ENCODE measurements around the gene HYPK.
"Not testable (repeated sequence)": the region's sequence is repeated elsewhere in the genome, so short reads cannot be mapped to it uniquely, and the experiment has no call there.

HYPK gene

DNA sequence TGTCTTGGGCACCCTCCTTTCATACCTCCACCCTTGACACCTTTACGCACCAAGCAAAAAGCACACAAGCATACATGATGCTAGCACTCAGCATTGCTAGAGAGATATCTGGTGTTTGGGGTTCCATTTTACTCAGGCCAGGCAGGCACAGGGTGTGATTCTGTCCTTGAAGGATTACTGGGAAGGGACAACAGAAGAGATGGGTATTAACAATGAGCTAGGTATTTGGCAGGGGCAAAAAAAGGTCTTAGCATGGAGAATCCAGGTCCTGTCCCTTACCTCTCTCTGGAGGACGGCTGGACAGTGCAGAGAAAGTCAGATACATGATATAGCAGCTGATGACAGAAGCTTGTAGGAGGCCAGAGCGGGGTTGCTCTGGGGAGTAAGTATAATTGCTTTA lies 3.8 kb upstream of the HYPK start:
- peaks cover 35% of the 10 kb centered on the region for H3K4me1 ChIP-seq (ENCODE audit: insufficient read depth, low read length)
- H3K36me3 ChIP-seq (ENCODE audit: insufficient read depth, low read depth, low read length): peaks cover 60% of the 10 kb centered on the region
- H3K9me3 ChIP-seq (ENCODE audit: insufficient read depth, low read depth, low read length): no peaks in the 10 kb centered on the region
- 0 out of 2 replicates have a peak overlapping the region, but pooled peaks have one; percentile 18 for H3K9ac ChIP-seq (ENCODE audit: low read depth, low read length)
- no peak overlapping the region for H3K27ac ChIP-seq (ENCODE audit: low read length)
- no peaks in the 10 kb centered on the region for H3K27me3 ChIP-seq (ENCODE audit: insufficient read depth, low read length)
- H3K4me3 ChIP-seq (ENCODE audit: low read length): no peak overlapping the region; the same call in 1 of the 2 replicates

DNA sequence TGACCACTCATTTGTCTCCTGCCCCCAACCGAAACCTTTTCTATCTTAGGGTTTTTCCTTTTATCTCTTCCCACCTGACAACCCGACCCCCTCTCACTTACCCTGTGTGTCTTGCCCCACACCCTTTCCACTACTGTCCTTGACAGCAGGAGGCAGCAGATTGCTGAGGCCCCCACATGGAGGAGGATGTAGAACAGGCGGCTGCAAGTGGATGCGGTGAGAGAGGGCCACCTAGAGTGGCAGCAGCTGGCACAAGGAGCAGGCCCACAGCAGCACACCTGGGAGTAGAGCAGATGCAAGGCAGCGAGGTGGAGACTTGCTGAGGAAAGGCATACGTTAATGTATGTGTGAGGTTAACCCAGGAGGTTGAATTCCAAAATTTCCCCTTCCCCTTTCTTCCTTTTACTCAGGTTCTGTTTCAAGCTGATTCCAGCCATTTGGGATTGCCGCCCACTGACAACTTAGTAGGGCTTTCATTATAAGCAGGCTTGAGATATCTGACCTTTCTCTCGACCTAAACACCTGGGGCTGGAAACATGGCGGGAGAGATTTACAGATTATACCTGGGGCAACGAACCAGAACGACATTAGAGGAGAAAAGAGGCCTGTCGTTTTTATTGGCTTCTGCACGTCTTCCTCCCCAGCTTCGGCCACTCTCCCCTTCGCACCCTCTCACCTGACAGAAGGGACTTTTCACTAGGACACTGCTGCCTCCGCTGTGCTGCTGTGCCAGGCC lies 1.0 kb upstream of the HYPK start:
- no peak overlapping the region for H3K27ac ChIP-seq (ENCODE audit: low read length)
- H3K4me1 ChIP-seq (ENCODE audit: insufficient read depth, low read length): peaks cover 25% of the 10 kb centered on the region
- no peak overlapping the region for H3K4me3 ChIP-seq (ENCODE audit: low read length)
- no peaks in the 10 kb centered on the region for H3K9me3 ChIP-seq (ENCODE audit: insufficient read depth, low read depth, low read length)
- H3K27me3 ChIP-seq (ENCODE audit: insufficient read depth, low read length): no peaks in the 10 kb centered on the region
- H3K9ac ChIP-seq (ENCODE audit: low read depth, low read length): peak overlapping the region; percentile 93; the same call in 1 of the 2 replicates
- peaks cover 70% of the 10 kb centered on the region for H3K36me3 ChIP-seq (ENCODE audit: insufficient read depth, low read depth, low read length)

DNA sequence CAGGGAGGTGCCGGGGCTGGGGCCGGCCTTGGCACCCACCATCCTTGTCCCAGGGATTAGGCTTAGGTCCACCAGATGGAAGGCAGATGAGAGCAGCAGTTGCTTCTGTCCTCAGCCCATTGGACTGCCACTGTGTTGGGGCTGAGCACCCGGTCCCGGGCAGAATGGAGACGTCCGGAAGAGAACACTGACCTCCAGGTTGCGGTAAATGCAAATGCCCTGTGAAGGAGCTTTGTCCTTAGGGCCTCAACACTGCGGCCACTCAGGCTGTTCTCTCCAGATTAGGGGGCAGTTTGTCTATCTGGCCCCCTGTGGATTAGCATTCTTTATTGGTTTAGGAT lies 484 bp upstream of the HYPK start, which contains the start of gene SERINC4:
Gene SERINC4, minus strand, starts transcription at position 276 of the 341 bp plus-strand sequence. Its CDS starts 234 bp downstream, at position 42.
- Histone ChIP-seq H3K4me3 (ENCODE audit: low read length) (peak within 1 kb of the TSS; percentile 96), H3K4me1 (ENCODE audit: insufficient read depth, low read length) (peaks cover 20% of the 10 kb centered on the region), H3K9me3 (ENCODE audit: insufficient read depth, low read depth, low read length) (no peaks in the 10 kb centered on the region), H3K36me3 (ENCODE audit: insufficient read depth, low read depth, low read length) (peaks cover 70% of the 10 kb centered on the region), H3K27me3 (ENCODE audit: insufficient read depth, low read length) (no peaks in the 10 kb centered on the region), H3K9ac (ENCODE audit: low read depth, low read length) (peak within 1 kb of the TSS; percentile 93), H3K27ac (ENCODE audit: low read length) (no peak within 1 kb of the TSS)

DNA sequence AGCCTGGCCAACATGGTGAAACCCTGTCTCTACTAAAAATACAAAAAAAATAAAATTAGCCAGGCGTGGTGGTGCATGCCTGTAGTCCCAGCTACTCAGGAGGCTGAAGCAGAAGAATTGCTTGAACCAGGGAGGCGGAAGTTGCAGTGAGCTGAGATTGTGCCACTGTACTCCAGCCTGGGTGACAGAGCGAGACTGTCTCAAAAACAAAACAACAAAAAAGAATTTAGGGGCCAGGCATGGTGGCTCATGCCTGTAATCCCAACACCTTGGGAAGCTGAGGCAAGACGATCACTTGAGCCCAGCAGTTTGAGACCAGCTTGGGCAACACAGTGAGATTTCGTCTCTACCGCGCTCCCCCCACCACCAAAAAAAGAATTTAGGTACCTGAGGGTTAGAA lies 2.3 kb downstream of the HYPK start:
- not testable (repeated sequence) for H3K4me3 ChIP-seq (ENCODE audit: low read length); H3K27me3 ChIP-seq (ENCODE audit: insufficient read depth, low read length); H3K9ac ChIP-seq (ENCODE audit: low read depth, low read length); H3K4me1 ChIP-seq (ENCODE audit: insufficient read depth, low read length); H3K9me3 ChIP-seq (ENCODE audit: insufficient read depth, low read depth, low read length); H3K27ac ChIP-seq (ENCODE audit: low read length)
- peaks cover 71% of the 10 kb centered on the region for H3K36me3 ChIP-seq (ENCODE audit: insufficient read depth, low read depth, low read length)

- Histone ChIP-seq H3K27ac (ENCODE audit: low read length) (no peak overlapping the region), H3K36me3 (ENCODE audit: insufficient read depth, low read depth, low read length) (peaks cover 93% of the 10 kb centered on the region), H3K9me3 (ENCODE audit: insufficient read depth, low read depth, low read length) (no peaks in the 10 kb centered on the region), H3K4me1 (ENCODE audit: insufficient read depth, low read length) (no peaks in the 10 kb centered on the region), H3K9ac (ENCODE audit: low read depth, low read length) (no peak overlapping the region), H3K4me3 (ENCODE audit: low read length) (no peak overlapping the region), H3K27me3 (ENCODE audit: insufficient read depth, low read length) (no peaks in the 10 kb centered on the region)
Observed at GRCh38 chr15:43808435-43808950, 8.1 kb downstream of the HYPK start.

DNA sequence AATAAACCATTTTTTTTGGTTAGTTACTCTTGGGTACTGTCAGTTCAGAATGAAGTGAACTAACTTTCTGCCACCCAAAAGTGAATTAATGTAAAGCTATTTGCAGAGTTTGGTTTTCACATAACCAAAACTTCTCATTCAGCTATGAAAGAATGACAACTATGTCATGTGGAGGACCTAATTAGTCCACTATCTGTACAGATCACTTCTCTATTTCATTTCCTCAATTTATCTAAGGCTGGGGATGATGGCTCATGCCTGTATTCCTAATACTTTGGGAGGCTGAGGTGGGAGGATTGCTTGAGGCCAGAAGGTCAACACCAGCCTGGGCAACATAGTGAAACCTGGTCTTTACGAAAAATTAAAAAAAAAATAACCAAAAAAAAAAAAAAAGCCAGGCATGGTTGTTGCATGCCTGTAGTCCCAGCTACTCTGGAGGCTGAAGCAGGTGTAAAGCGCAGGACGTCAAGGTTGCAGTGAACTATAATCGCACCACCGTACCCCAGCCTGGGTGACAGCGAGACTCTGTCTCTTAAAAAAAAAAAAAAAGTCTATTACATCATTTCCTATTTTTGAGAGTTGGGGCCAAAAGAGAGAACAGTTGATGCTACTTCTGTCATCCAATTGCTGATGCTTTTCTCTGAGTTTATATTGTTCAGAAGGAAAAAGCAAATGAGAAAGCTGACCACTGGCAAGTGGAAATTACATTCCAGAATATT lies 8.7 kb downstream of the HYPK start:
- Histone ChIP-seq H3K27ac (ENCODE audit: low read length) (no peak overlapping the region), H3K9ac (ENCODE audit: low read depth, low read length) (no peak overlapping the region)

DNA sequence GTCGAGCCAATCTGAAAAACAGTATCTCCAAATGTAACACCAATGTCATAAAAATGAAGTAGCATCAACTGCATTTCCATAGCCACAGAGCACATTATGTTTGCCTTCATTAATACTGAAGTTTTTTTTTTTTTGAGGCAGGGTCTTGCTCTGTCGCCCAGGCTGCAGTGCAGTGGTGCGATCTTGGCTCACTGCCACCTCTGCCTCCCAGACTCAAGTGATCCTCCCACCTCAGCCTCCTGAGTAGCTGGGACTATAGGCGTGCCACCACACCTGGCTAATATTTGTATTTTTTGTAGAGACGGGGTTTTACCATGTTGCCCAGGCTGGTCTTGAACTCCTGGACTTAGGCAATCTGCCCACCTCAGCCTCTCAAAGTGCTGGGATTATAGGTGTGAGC lies 14.7 kb downstream of the HYPK start:
- H3K9me3 ChIP-seq (ENCODE audit: insufficient read depth, low read depth, low read length); H3K4me3 ChIP-seq (ENCODE audit: low read length); H3K9ac ChIP-seq (ENCODE audit: low read depth, low read length); H3K27me3 ChIP-seq (ENCODE audit: insufficient read depth, low read length); H3K4me1 ChIP-seq (ENCODE audit: insufficient read depth, low read length); H3K27ac ChIP-seq (ENCODE audit: low read length): not testable (repeated sequence)
- peaks cover 75% of the 10 kb centered on the region for H3K36me3 ChIP-seq (ENCODE audit: insufficient read depth, low read depth, low read length)

More for the DNA sequence above, 8.7 kb downstream of the HYPK start:
- Histone ChIP-seq H3K4me3 (ENCODE audit: low read length) (no peak overlapping the region), H3K27me3 (ENCODE audit: insufficient read depth, low read length) (no peaks in the 10 kb centered on the region), H3K9me3 (ENCODE audit: insufficient read depth, low read depth, low read length) (no peaks in the 10 kb centered on the region), H3K36me3 (ENCODE audit: insufficient read depth, low read depth, low read length) (peaks cover 94% of the 10 kb centered on the region), H3K4me1 (ENCODE audit: insufficient read depth, low read length) (no peaks in the 10 kb centered on the region)

DNA sequence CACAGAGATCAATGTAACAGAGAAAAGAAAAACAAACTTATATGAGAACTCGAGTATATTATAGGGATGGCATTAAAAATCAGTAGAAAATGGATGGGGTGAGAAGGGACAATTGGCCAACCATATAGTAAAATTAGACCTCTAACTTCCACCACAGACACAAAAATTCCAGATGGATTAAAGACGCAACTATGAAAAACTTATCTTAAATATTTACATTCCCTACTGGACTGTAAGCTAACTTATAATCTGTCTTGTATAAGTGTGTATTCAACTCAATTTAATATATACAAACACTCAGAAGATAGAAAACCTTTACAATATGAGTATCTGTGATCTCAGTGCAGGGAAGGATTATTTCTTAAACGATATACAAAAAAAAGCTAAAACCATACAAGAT lies 21.1 kb downstream of the HYPK start:
- Histone ChIP-seq H3K27me3 (ENCODE audit: insufficient read depth, low read length) (peaks cover 15% of the 10 kb centered on the region; the same call in 1 of the 2 replicates), H3K27ac (ENCODE audit: low read length) (no peak overlapping the region), H3K4me1 (ENCODE audit: insufficient read depth, low read length) (no peaks in the 10 kb centered on the region), H3K36me3 (ENCODE audit: insufficient read depth, low read depth, low read length) (peaks cover 13% of the 10 kb centered on the region), H3K9me3 (ENCODE audit: insufficient read depth, low read depth, low read length) (no peaks in the 10 kb centered on the region), H3K9ac (ENCODE audit: low read depth, low read length) (no peak overlapping the region), H3K4me3 (ENCODE audit: low read length) (no peak overlapping the region)

- Histone ChIP-seq H3K9me3 (ENCODE audit: insufficient read depth, low read depth, low read length) (no peaks in the 10 kb centered on the region), H3K36me3 (ENCODE audit: insufficient read depth, low read depth, low read length) (peaks cover 9% of the 10 kb centered on the region; the same call in 1 of the 2 replicates), H3K27ac (ENCODE audit: low read length) (no peak within 1 kb of the TSS), H3K4me3 (ENCODE audit: low read length) (peak within 1 kb of the TSS; percentile 92), H3K27me3 (ENCODE audit: insufficient read depth, low read length) (peaks cover 15% of the 10 kb centered on the region; the same call in 1 of the 2 replicates), H3K4me1 (ENCODE audit: insufficient read depth, low read length) (no peaks in the 10 kb centered on the region), H3K9ac (ENCODE audit: low read depth, low read length) (peak within 1 kb of the TSS; percentile 93)
Observed at GRCh38 chr15:43824302-43825246, 24.2 kb downstream of the HYPK start, which contains the start of gene MFAP1. TSS of gene MFAP1 (minus strand) at chr15:43824690. CDS start at chr15:43824569, 121 bp downstream.

GRCh38 chr15:43825305-43825704 lies 24.9 kb downstream of the HYPK start:
- not testable (repeated sequence) for H3K9ac ChIP-seq (ENCODE audit: low read depth, low read length); H3K36me3 ChIP-seq (ENCODE audit: insufficient read depth, low read depth, low read length); H3K27ac ChIP-seq (ENCODE audit: low read length); H3K4me3 ChIP-seq (ENCODE audit: low read length); H3K4me1 ChIP-seq (ENCODE audit: insufficient read depth, low read length); H3K9me3 ChIP-seq (ENCODE audit: insufficient read depth, low read depth, low read length)
- peaks cover 15% of the 10 kb centered on the region; the same call in 1 of the 2 replicates for H3K27me3 ChIP-seq (ENCODE audit: insufficient read depth, low read length)

GRCh38 chr15:43826029-43826507 lies 25.7 kb downstream of the HYPK start:
- H3K27me3 ChIP-seq (ENCODE audit: insufficient read depth, low read length): peaks cover 15% of the 10 kb centered on the region; the same call in 1 of the 2 replicates
- no peak overlapping the region for H3K9ac ChIP-seq (ENCODE audit: low read depth, low read length)
- no peaks in the 10 kb centered on the region for H3K4me1 ChIP-seq (ENCODE audit: insufficient read depth, low read length)
- H3K36me3 ChIP-seq (ENCODE audit: insufficient read depth, low read depth, low read length): peaks cover 9% of the 10 kb centered on the region; the same call in 1 of the 2 replicates
- no peak overlapping the region for H3K27ac ChIP-seq (ENCODE audit: low read length)
- H3K4me3 ChIP-seq (ENCODE audit: low read length): no peak overlapping the region
- no peaks in the 10 kb centered on the region for H3K9me3 ChIP-seq (ENCODE audit: insufficient read depth, low read depth, low read length)

Measured in iPS-20b (cell line).